DMS53 treated with DMSO at 0.1 percent for 48 hours (cell line): ENCODE data around the gene LRP1.

Source experiments
- DNase-seq: peaks from one replicate; lab custom pipeline; 2025; ENCODE audit not compliant: unreplicated experiment; lab: John Stamatoyannopoulos, UW

Gene LRP1

GRCh38 chr12:57093415-57094207 is 34.7 kb upstream of the LRP1 start:
- no peak for DNase-seq

DNA sequence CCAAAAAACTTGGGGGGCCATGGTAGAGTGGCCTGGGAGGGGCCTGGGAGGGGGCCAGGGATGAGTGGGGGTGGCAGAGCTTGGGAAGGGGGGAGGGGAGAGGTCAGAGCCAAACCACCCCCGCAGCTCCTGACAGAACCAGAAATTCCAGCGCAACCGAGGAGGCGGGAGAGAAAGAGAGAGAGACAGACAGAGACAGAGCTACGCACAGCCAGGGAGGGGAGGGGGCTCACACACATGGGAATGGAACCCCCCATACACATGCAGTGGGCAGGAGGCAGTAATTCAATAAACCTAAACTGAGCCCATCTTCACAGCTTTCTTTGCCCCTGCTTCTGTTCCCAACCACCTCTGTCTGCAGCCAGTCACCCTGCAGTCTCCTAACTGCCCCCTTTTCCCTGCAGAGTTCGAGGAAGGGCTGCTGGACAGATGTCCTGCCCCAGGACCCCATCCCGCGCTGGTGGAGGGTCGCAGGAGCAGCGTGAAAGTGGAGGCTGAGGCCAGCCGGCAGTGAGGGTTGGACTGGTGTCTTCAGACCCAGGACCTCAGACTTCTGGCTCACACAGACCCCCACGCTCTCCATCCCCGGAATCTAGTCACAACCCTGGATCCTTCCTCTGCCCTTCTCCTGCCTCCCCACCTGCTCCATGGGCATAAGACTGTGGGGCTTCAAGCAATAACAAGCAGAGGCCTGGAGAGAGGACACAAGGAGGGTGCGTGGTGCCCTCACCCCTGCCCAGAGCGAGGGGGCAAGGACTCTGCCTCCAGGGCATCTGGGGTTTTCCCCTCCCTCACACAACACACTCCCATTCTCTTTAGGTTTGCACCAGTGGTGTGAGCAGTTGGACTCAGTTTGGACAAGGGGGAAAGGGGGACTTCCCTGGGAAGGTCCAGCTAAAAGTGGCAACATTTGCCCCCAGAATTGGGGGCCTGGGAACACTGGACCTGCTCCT is 33.8 kb upstream of the LRP1 start:
- no peak for DNase-seq

- no peak for DNase-seq
These were observed 32.8 kb upstream of the LRP1 start for GRCh38 chr12:57095440-57095839.

- no peak for DNase-seq
These were observed 32.1 kb upstream of the LRP1 start for GRCh38 chr12:57096099-57096572.

DNA sequence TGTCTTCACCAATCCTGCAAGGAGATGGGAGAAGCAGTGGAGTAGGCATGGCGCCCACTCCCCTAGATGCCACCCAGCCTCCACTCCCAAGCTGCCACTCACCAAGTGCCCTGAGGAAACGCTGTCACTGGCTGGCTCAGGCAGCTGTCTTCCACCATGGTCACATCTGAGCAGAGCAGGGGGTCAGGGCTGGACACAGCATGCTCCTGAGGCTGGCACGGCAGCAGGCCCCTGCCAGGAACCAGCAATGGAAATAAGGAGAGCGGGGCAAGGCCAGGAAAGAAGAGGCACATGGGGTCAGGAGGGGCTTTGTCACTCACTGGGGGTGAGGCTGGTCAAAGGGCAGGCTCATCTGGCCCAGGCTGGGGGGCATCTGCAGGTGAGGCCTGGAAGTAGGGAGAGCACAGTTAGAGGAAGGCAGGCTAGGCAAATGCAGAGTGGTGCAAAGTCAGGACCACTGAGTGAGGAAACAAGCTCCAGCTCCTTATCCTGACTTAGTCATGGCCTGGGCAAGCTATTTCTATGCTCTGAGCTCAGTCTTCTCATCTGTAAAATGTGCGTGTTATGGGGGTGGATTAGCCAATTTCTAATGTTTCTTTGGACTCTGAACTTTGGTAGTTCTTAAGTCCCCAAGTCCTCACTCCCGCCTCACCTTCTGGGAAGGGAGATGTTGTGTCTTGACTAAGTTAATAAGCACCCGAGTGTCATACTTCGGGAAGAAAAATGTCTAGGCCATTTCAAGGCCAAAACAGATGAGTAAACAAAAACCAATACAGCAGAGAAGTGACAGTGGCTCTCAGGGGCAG is 31.3 kb upstream of the LRP1 start:
- no peak for DNase-seq

- no peak for DNase-seq
These were observed 30.8 kb upstream of the LRP1 start for GRCh38 chr12:57097554-57097835.

- no peak for DNase-seq
These were observed 29.7 kb upstream of the LRP1 start for GRCh38 chr12:57098546-57098945.

- no peak for DNase-seq
These were observed 29.1 kb upstream of the LRP1 start for GRCh38 chr12:57099047-57099714.

DNA sequence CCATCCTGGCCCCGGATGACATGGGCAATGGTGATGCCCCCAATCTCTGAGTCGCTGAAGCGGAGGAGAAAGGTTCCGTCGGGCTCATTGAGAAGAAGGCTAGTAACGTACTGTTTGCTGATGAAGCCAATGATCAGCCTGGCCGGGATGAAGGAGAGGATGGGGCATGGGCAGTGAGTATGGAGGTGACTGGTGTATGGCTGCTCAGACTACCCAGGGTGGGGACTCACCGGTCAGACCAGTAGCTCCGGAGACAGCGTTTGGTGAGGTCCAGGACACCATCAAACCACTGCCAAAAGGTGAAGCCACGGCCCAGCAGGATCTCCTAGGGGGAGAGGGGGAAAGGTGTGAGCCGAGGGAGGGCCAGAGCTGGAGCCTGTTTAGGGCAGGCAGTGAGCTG is 28.5 kb upstream of the LRP1 start:
- DNase-seq, result no peak

GRCh38 chr12:57101892-57102695 is 26.2 kb upstream of the LRP1 start:
- DNase-seq, result peak; percentile 81

- no peak for DNase-seq
These were observed 24.4 kb upstream of the LRP1 start for GRCh38 chr12:57103856-57104255.

GRCh38 chr12:57104292-57104910 is 23.9 kb upstream of the LRP1 start:
- no peak for DNase-seq

- DNase-seq, result no peak
These were observed 23.1 kb upstream of the LRP1 start for GRCh38 chr12:57105011-57105753.

- DNase-seq, result no peak
These were observed 22.1 kb upstream of the LRP1 start for GRCh38 chr12:57106021-57106708.

GRCh38 chr12:57107456-57108155 is 20.7 kb upstream of the LRP1 start:
- no peak for DNase-seq

DNA sequence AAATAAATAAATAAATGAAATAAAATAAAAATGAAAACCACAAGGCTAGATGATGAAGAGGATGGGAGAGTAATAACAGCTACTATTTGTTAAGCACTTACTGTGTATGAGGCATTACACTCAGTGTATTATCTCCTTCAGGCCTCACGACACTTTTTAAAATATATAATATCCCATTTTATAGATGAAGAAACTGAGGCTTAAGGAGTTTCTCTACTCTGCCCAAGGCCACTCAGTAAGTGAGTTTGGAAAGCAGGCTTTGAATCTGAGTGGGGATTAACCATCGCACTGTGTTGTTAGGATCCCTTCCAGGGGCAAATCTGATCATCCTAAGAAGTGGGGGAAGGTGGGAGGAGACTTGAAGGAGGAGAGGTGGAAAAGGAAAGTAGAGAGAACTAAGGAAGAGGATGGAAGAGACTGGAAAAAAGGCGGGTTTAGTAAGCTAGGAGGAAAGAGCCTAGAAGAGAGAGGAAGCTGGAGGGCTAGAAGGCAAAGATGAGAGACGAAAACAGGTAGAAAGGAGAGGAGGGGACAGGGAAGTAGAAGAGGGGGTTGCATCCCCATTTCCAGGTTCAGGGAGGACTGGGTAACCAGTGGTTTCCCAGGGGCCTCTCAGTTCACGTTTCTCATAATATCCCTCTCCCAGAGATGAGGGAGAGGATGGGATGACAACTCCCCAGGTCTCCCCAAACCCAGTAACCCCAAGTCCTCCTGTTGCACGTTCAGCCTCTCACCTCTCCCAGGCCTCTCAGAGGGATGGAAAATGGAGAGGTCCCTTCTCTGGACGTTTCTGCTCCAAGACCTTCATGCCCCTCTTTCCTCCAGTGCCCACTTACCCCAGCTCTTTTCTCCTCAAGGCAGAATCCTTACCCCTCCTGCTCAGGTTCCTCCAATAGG is 18.8 kb upstream of the LRP1 start:
- DNase-seq, result no peak
